Activated gamma-delta T cell (primary cell): ENCODE measurements around the gene RASSF8.

Experiments used
- DNase-seq: peaks from one replicate; lab custom pipeline; 2025; lab: John Stamatoyannopoulos, UW

Gene RASSF8

GRCh38 chr12:26125400-26126339 lies 167.2 kb downstream of the RASSF8 start:
- DNase-seq: no peak

GRCh38 chr12:26126340-26127284 lies 168.1 kb downstream of the RASSF8 start:
- DNase-seq: peak; percentile 14

GRCh38 chr12:26127404-26127803 lies 168.9 kb downstream of the RASSF8 start:
- DNase-seq: no peak

GRCh38 chr12:26128168-26128567 lies 169.7 kb downstream of the RASSF8 start:
- DNase-seq: no peak
